ENCODE results near the gene PROK1.

GRCh38 chr1:110477445-110477957, 26.6 kb downstream of the PROK1 start:
- TF ChIP-seq, protein P1, sequence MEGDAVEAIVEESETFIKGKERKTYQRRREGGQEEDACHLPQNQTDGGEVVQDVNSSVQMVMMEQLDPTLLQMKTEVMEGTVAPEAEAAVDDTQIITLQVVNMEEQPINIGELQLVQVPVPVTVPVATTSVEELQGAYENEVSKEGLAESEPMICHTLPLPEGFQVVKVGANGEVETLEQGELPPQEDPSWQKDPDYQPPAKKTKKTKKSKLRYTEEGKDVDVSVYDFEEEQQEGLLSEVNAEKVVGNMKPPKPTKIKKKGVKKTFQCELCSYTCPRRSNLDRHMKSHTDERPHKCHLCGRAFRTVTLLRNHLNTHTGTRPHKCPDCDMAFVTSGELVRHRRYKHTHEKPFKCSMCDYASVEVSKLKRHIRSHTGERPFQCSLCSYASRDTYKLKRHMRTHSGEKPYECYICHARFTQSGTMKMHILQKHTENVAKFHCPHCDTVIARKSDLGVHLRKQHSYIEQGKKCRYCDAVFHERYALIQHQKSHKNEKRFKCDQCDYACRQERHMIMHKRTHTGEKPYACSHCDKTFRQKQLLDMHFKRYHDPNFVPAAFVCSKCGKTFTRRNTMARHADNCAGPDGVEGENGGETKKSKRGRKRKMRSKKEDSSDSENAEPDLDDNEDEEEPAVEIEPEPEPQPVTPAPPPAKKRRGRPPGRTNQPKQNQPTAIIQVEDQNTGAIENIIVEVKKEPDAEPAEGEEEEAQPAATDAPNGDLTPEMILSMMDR (conservative IDR thresholded peaks at IDR 0.05; ENCODE audit: low read depth in 2 of 2), result peak; percentile 54 to 56
- TF ChIP-seq EZH2 (IDR thresholded peaks at IDR 0.05; ENCODE audit: low read depth, unreplicated experiment), result no peak
